Amygdala (tissue), 56 donors: Measurements from ENCODE around the gene MPI.
"Not testable (repeated sequence)": the region's sequence is repeated elsewhere in the genome, so short reads cannot be mapped to it uniquely, and the experiment has no call there.

ENCODE experiments used
- DNase-seq, 56 donors: peaks; one replicate each; lab custom pipeline; 2025; lab: John Stamatoyannopoulos, UW

Gene MPI

DNA sequence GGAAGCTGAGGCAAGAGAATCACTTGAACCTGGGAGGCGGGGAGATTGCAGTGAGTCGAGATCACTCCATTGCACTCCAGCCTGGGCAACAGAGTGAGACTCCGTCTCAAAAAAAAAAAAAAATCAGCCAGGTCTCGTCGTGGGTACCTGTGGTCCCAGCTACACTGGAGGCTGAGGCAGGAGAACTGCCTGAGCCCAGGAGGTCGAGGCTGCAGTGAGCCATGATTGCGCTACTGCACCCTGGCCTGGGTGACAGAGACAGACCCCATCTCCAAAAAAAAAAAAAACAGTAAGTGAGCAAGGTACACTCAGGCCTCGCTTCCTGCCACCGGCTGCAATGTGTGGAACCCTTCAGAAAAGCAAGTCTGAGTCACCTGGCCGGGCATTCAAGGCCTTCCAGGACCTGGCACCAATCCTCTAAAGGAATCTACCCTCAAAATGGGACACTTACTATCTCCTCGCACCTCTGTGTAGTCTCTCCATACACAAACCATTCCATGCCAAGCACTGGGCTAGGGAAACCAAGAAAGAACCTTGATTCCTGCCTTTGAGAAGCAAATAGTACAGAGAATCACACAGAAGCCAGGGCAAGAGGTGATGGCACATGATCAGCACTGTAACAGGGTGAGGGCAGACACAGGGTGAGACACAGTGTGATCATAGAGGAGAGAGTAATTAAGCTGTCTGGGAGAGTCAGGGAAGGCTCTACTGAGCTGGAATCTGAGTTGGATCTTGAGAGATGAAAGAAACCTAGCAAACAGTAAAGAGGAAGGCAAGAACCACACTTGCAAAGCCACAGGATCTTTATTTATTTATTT is 26.4 kb upstream of the MPI start:
- DNase-seq: no peak

DNA sequence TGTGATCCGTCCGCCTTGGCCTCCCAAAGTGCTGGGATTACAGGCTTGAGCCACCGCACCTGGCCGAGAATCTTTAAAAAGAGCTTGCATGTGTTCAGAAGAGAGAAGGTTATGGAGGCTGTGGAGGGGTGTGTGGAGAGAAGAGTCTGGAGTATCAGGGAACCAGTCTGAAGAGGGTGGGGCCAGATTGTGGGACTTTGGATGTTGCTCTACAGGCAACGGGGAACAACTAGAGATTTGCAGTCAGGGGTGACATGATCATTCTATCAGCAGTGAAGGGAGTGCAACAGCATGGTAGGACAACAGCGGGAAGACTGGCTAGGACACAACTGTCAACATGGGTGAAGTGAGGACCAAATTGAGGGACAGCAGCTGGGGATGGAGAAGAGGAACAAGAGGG is 25.5 kb upstream of the MPI start:
- DNase-seq: no peak

DNA sequence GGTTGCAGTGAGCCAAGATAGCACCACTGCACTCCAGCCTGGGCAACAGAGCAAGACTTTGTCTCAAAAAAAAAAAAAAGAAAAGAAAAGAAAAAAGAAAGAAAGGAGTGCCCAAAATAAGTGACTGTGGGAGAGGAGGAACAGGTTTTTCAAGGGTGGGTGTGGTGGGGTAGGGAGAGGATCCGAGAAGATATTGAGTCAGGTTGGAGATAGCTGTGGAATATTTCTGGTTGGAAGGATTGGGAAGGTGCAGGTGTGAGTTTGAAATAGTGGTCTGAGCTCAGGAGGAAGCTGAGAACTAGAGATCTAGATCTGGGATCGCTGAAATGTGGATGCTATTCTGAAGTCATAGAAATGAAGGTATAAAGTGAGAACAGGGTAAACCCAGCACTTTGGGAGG is 24.5 kb upstream of the MPI start:
- no peak for DNase-seq

GRCh38 chr15:74866090-74866489 is 23.8 kb upstream of the MPI start:
- no peak for DNase-seq

- DNase-seq: no peak
These were observed 22.3 kb upstream of the MPI start for GRCh38 chr15:74867466-74868038.

- DNase-seq: peak in 3 of 56 donors; percentile 7 to 26 (median 8)
These were observed 21.8 kb upstream of the MPI start for GRCh38 chr15:74868059-74868458.

- DNase-seq: no peak
These were observed 20.5 kb upstream of the MPI start for GRCh38 chr15:74869372-74869725.

DNA sequence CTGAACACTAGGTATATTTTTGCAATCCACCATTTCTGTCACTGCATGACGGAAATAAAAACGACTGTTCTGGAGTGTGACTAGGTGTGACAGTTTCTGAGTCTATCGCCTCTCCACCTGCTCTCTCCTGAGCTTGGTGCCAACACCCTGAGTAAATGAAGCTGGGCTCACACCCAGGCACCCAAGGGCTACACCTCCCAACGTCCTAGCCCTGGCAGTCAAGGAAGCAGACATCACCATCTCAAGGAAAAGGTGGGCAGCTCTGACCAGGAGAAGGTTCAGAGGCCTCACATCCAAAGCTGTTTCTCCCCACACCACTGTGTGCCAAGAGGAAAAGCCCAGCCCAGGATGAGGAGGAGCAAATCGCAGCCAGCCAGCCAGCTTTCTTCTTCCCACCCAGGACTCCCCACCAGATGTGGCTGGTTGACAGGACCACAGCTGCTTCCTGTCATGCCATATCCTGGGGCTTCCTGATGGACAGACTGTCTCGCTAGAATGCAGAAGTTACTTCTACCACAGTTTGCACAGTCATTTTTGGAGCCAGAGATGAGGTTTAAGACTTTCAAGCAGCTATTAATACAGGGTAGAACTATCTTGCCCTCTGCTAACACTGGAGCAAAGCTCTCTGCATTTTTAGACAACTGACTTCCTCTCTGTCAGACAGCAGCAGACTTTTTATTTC is 20.0 kb upstream of the MPI start:
- peak in 32 of 56 donors; percentile 3 to 68 (median 24) for DNase-seq

DNA sequence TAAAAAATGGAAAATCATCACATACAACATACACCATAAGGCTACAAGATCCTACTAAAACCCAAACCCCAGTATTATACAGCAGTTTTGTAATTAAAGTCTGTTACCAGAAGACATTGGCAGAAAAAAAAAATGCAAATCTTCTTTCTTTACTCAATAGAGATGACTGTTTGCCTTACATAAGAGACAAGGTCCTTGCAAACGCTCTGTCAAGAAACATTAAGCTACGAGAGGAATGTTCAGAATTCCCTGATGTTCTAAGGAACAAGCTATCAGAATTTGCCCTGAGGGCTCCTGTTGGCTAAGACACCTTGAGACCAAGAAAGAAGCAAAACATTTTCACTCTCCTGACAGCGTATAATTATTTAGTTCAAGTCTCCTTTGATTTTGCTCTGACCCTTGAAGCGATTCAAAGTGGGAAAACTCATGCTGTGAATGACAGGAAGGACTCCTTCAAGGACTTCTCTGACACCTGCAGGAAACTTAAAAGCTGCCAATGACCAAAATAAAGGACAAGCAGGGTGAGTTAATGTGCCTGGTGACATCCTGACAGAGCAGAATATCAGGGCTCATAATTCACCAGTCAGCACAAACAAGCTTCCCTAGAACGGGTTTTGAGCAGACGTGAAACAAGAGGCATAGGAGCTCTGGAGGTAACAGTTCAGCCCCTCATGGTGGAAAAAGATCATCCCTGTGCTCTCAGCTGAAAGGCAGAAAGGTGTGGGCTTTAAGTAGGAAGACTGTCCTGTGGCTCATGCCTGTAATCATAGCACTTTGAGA is 19.2 kb upstream of the MPI start:
- DNase-seq: no peak

DNA sequence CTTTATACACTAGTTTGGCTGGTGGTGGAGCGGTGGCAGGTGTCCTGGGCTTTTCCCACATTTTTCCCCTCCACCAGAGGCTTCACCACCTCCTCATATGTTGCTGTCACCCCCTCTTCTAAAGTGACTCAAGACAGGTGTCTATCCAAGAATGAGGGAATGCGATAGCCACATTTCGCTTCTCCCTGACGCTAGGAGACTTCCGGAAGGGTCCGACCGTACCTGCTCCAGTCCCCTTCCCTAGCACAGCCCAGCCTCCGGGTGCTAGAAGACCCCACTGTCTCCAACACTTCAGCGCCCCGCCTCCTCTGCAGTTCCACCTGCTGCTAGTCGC is 17.2 kb upstream of the MPI start:
- no peak for DNase-seq

DNA sequence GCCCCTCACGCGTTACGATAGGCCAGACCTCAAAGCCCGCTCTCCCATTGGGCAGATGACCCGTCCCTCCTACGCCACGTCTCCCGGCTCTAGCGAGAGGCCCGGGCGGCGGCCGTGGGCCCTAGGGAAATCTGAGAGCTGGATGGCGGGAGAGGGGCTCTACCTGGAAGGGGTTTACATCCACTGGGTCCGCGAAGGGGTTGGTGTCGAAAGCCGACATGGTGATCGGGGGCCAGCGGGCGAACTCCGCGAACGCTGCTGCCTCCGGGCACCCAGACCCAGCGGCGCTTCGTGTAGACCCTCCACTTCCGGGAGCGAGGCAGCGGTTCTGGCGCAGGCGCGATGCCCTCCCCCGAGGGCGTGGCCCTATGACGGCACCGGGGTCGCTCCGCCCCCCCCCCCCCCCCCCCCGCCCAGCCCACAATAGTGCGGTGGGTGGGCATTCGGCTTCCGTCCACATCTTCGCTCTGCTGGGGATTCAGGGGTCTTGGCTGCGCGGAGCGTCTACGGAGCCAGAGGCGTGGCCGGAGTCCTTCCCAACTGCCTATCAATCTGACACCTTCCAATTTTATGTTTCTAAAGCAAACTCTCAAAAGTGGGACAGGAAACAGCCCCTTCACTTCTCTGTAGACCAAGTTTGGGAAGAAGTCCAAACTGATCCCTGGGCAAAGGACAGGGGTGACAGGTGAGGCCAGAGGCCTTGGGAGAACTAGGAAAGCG is 16.6 kb upstream of the MPI start, which contains the start of gene SCAMP2:
Gene SCAMP2, minus strand, starts transcription at position 330 of the 720 bp plus-strand sequence. Its CDS starts 110 bp downstream, at position 220.
- peak; percentile 82 to 100 (median 94) for DNase-seq

DNA sequence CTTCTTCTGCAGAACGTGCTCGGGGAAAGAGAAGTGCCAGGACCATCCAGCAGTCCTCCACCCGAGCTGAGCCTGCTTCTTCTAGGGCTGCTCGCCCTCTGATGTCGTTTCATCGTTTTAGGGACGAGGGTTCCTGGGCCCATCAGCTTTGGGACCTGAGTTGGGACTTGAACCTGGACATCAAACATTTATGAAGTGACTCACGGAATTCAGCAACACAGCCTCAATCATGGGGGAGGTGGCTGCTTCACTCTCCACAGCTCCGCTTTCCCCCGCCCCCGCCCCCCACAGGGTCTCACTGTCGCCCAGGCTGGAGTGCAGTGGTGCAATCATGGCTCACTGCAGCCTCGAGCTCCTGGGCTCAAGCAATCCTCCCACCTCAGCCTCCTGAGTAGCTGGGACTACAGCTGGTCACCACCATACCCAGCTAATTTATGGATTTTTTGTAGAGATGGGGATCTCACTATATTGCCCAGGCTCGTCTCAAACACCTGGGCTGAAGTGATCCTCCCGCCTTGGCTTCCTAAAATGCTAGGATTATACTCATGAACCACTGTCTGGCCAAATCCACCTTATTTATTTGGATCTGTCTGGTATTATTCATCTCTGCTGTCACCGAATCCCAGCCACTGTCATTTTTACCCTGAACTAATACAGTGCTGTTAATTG is 16.0 kb upstream of the MPI start:
- DNase-seq: peak in 7 of 56 donors; percentile 10 to 55 (median 27)

DNA sequence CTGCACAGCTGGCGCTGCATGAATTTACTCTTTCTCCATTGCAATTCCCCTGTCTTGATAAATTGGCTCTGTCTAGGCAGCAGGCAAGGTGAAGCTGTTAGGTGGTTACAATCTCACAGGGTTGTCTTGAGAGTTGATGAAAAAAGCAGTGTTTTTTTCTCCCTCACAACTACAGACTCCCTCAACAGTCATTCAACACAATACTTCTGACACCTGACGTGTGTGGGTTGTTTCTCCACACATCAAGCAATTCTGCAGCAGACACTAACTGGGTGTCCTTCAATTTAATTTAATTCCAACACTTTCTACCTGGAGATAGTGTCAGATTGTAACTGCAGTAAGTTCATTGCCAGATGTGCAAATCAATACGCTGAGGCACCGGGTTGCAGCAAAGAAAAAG is 11.6 kb upstream of the MPI start:
- DNase-seq: no peak

GRCh38 chr15:74882528-74882927 is 7.3 kb upstream of the MPI start:
- DNase-seq: no peak

GRCh38 chr15:74884428-74885223 is 5.2 kb upstream of the MPI start:
- no peak for DNase-seq

DNA sequence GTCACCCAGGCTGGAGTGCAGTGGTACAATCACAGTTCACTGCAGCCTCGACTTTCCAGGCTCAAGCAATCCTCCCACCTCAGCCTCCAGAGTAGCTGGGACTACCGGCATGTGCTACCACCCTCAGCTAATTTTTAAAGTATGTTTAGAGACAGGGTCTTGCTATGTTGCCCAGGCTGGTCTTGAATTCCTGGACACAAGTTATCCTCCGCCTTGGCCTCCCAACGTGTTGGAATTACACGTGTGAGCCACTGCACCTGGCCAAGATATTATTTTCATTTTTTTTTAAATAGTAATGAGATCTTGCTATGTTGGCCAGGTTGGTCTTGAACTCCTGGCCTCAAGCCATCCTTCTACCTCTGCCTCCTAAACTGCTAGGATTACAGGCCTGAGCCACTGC is 4.4 kb upstream of the MPI start:
- no peak for DNase-seq

DNA sequence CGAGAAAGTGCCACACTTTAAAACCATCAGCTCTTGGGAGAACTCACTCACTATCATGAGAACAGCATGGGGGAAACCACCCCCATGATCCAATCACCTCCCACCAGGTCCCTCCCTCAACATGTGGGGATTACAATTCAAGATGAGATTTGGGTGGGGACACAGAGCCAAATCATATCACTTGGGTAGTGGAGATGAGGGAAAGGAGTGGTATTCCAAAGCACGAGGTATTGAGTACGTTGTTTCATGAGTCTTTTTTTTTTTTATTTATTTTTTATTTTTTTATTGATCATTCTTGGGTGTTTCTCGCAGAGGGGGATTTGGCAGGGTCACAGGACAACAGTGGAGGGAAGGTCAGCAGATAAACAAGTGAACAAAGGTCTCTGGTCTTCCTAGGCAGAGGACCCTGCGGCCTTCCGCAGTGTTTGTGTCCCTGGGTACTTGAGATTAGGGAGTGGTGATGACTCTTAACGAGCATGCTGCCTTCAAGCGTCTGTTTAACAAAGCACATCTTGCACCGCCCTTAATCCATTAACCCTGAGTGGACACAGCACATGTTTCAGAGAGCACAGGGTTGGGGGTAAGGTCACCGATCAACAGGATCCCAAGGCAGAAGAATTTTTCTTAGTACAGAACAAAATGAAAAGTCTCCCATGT is 2.2 kb upstream of the MPI start:
- not testable (repeated sequence) for DNase-seq

DNA sequence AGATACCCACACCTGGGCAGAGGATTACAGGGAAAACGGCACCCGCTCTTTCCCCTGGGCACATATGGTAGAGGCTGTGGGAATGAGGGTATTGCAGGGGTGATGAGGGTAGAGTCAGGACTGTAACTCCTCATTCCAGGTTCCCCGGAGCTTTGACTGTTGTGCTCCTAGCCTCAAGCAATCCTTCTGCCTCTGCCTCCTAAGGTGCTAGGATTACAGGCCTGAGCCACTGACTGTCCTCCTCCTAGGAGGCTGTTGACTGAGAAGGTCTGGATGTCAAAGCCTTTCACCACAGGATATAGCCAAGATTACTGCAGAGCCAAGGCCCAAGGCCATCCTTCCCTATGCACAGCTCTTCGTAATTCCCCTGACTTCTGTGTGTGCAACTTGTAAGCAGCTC is 1.1 kb upstream of the MPI start:
- DNase-seq: no peak
